GM12878 (cell line): Measurements from ENCODE around the gene OTUD4.

Experiments
- CTCF ChIP-seq, 3 experiments: IDR thresholded peaks in 2 of 3; conservative IDR thresholded peaks in 1 of 3; 2 replicates each; pipeline ENCODE4 v1.5.1; 2011; ENCODE audit warnings: low read depth in 3 of 3, low read length in 3 of 3, mild to moderate bottlenecking in 3 of 3, control low read depth in 2 of 3, moderate library complexity in 2 of 3, inconsistent platforms in 1 of 3, mixed read lengths in 1 of 3; ENCODE audit not compliant: control insufficient read depth in 2 of 3, insufficient read depth in 1 of 3; ENCODE audit errors: extremely low read depth in 1 of 3
- GABPA ChIP-seq: IDR thresholded peaks from 2 replicates; pipeline ENCODE4 v1.6.1; 2014; ENCODE audit warnings: antibody characterized with exemption, low read depth, mild to moderate bottlenecking, inconsistent platforms
- MTA3 ChIP-seq: IDR thresholded peaks from 2 replicates; pipeline ENCODE4 v1.6.1; 2012; ENCODE audit warnings: low read length, inconsistent platforms, borderline replicate concordance
- PBX3 ChIP-seq: IDR thresholded peaks from 2 replicates; pipeline ENCODE4 v1.6.1; 2011; ENCODE audit warnings: mild to moderate bottlenecking, low read depth, low read length, moderate library complexity; ENCODE audit not compliant: insufficient replicate concordance
- RELA ChIP-seq: fragments of 450-650 bp; IDR thresholded peaks from 2 replicates; pipeline ENCODE4 v1.8.0; 2014; ENCODE audit warnings: borderline replicate concordance; ENCODE audit not compliant: partially characterized antibody
- SUZ12 ChIP-seq: fragments of 200-600 bp; sonication (generic); IDR thresholded peaks from one replicate; pipeline ENCODE4 v1.6.1; 2018; ENCODE audit warnings: antibody characterized with exemption, mild to moderate bottlenecking; ENCODE audit not compliant: unreplicated experiment
- TCF7 ChIP-seq: IDR thresholded peaks from 2 replicates; pipeline ENCODE4 v1.6.1; 2014; ENCODE audit warnings: antibody characterized with exemption, borderline replicate concordance
- TF ChIP-seq, protein P1 (sequence below): IDR thresholded peaks from 2 replicates; pipeline ENCODE4 v1.6.1; 2012; ENCODE audit warnings: improper control_type of control experiment, low read depth, low read length; ENCODE audit not compliant: insufficient replicate concordance

DNA sequence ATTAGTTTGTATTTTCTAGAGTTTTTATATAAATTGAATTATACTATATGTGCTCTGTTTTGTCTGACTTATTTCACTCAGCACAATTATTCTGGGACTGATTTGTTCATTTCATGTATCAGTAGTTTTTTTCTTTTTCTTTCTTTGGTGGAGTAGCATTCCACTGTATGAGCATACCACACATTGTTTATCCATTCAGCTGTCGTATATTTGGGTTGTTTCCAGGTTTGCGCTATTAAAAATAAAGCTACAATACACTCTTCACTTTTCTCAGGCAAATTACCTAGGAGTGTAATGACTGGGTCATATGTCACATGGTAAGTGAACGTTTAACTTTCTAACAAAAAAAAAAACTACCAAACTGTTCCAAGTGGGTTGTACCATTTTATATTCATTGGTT lies 9.6 kb upstream of the OTUD4 start:
- no peak for TF ChIP-seq GABPA
- no peak for TF ChIP-seq TCF7
- TF ChIP-seq CTCF (IDR thresholded peaks at IDR 0.05 in 2 of 3, conservative IDR thresholded peaks at IDR 0.05 in 1 of 3; ENCODE audit: control insufficient read depth in 2 of 3, extremely low read depth in 1 of 3, insufficient read depth in 1 of 3, low read depth in 3 of 3, low read length in 3 of 3): no peak
- no peak for TF ChIP-seq PBX3
- no peak for TF ChIP-seq MTA3
- TF ChIP-seq, protein P1, sequence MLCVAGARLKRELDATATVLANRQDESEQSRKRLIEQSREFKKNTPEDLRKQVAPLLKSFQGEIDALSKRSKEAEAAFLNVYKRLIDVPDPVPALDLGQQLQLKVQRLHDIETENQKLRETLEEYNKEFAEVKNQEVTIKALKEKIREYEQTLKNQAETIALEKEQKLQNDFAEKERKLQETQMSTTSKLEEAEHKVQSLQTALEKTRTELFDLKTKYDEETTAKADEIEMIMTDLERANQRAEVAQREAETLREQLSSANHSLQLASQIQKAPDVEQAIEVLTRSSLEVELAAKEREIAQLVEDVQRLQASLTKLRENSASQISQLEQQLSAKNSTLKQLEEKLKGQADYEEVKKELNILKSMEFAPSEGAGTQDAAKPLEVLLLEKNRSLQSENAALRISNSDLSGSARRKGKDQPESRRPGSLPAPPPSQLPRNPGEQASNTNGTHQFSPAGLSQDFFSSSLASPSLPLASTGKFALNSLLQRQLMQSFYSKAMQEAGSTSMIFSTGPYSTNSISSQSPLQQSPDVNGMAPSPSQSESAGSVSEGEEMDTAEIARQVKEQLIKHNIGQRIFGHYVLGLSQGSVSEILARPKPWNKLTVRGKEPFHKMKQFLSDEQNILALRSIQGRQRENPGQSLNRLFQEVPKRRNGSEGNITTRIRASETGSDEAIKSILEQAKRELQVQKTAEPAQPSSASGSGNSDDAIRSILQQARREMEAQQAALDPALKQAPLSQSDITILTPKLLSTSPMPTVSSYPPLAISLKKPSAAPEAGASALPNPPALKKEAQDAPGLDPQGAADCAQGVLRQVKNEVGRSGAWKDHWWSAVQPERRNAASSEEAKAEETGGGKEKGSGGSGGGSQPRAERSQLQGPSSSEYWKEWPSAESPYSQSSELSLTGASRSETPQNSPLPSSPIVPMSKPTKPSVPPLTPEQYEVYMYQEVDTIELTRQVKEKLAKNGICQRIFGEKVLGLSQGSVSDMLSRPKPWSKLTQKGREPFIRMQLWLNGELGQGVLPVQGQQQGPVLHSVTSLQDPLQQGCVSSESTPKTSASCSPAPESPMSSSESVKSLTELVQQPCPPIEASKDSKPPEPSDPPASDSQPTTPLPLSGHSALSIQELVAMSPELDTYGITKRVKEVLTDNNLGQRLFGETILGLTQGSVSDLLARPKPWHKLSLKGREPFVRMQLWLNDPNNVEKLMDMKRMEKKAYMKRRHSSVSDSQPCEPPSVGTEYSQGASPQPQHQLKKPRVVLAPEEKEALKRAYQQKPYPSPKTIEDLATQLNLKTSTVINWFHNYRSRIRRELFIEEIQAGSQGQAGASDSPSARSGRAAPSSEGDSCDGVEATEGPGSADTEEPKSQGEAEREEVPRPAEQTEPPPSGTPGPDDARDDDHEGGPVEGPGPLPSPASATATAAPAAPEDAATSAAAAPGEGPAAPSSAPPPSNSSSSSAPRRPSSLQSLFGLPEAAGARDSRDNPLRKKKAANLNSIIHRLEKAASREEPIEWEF: no peak
- no peak for TF ChIP-seq RELA
- TF ChIP-seq SUZ12: no peak
